Activated CD4-positive, alpha-beta memory T cell treated with anti-CD3 and anti-CD28 coated beads, Interleukin-2, amount 10 ng/mL, durations not matched to agents 7 days and 5 days (primary cell): Measurements from ENCODE around the gene CASP12. TPM values are rescaled to one million over a fixed set of nuclear protein-coding genes. Genes with fewer than 3 reads are reported as not detected.
A peak's percentile ranks its signal among the peaks of the same experiment; 100 is the strongest.

Experiments
- CTCF ChIA-PET: fragments of 350-600 bp; sonication (Branson Sonifier 250); formaldehyde crosslinking; loops from one replicate; lab custom pipeline; 2021; ENCODE audit warnings: antibody characterized with exemption, inconsistent platforms; lab: Charles Lee
- POLR2A ChIA-PET: fragments of 350-600 bp; sonication (Branson Sonifier 250); formaldehyde crosslinking; loops from one replicate; lab custom pipeline; 2021; ENCODE audit warnings: antibody characterized with exemption; lab: Charles Lee
- DNase-seq: peaks from one replicate; pipeline ENCODE4 v3.0.0-alpha.2; 2020
- H3K27ac Mint-ChIP-seq: one replicate; pipeline ENCODE4 v1.8.0; 2021; ENCODE audit warnings: mild to moderate bottlenecking, mixed read lengths
- H3K27me3 Mint-ChIP-seq: one replicate; pipeline ENCODE4 v1.8.0; 2021; ENCODE audit warnings: mixed read lengths
- H3K36me3 Mint-ChIP-seq: one replicate; pipeline ENCODE4 v1.8.0; 2021; ENCODE audit warnings: low read depth, mixed read lengths
- H3K4me1 Mint-ChIP-seq: one replicate; pipeline ENCODE4 v1.8.0; 2021; ENCODE audit warnings: mixed read lengths
- H3K4me3 Mint-ChIP-seq: one replicate; pipeline ENCODE4 v1.8.0; 2021; ENCODE audit warnings: mild to moderate bottlenecking, mixed read lengths
- H3K9me3 Mint-ChIP-seq: one replicate; pipeline ENCODE4 v1.8.0; 2021; ENCODE audit warnings: mixed read lengths
- total RNA-seq, 2 experiments: library from RNA; stranded (reverse); gene quantifications; one replicate each; pipeline ENCODE4 v1.2.3, GENCODE V29; 2021

The CASP12 gene
- total RNA-seq, 2 experiments from 2014 or later, result 0.50 to 0.83 TPM

- POLR2A ChIA-PET, result interaction anchor here (1.6 to 1.8 kb wide), 2 partner anchors 8 to 17 kb away, joined by 5 read pairs; partner anchors contain the start of gene CASP12
These were observed 17.0 kb downstream of the CASP12 start for GRCh38 chr11:104881117-104881794.

DNA sequence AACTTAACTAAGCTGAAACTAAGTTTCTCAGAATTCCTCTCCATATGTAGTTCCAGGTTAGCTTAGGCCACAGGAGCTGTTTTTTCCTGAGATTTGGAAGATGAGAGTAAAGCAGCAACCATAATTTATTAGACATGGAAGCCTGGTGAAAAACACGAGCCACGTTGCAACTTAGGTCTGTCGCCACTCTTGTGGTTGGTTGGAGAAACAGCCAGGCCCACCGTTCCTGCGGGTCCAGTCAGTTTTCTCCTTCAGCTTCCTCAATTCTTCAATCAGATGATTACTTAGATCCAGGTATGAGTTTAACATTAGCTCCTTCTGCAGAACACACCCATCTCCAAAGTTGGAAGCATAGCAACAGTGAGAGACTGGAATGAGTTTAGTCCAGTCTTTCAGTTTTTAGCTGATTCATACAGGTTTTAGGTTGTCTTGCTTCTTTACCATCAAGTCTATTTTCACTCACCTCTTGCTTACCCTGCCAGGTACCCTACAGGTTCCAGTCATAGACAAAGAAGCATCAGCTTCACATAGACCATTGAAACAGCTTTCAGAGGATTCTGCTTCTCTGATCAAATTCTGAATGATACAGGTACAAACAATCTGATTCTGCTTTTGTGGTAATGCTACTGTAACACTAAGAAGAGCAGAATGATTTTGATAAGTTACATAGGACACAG is 18.6 kb downstream of the CASP12 start:
- no peak for DNase-seq
- CTCF ChIA-PET, result interaction anchor here (1.7 kb wide), 1 partner anchor 18 kb away, joined by 5 read pairs; no protein-coding TSS in a partner anchor
- POLR2A ChIA-PET, result interaction anchor here (0.7 to 1.6 kb wide), 2 partner anchors 18 to 81 kb away, joined by 3 to 5 read pairs; partner anchors contain the start of gene CASP12
- Mint-ChIP-seq H3K36me3 (peaks cover 51% of the 10 kb centered on the region), H3K27me3 (no peaks in the 10 kb centered on the region), H3K27ac (no peak overlapping the region), H3K4me3 (no peak overlapping the region), H3K4me1 (peaks cover 36% of the 10 kb centered on the region), H3K9me3 (peaks cover 29% of the 10 kb centered on the region)

More at GRCh38 chr11:104881117-104881794, 17.0 kb downstream of the CASP12 start:
- Mint-ChIP-seq H3K36me3 (peaks cover 40% of the 10 kb centered on the region), H3K9me3 (peaks cover 23% of the 10 kb centered on the region), H3K27me3 (no peaks in the 10 kb centered on the region), H3K4me3 (no peak overlapping the region), H3K4me1 (peaks cover 27% of the 10 kb centered on the region), H3K27ac (no peak overlapping the region)
- no peak for DNase-seq
- CTCF ChIA-PET, result no interaction called here

GRCh38 chr11:104876861-104877431 is 21.3 kb downstream of the CASP12 start:
- H3K27ac Mint-ChIP-seq, result peak overlapping the region; percentile 80
- no peak for DNase-seq
- peaks cover 33% of the 10 kb centered on the region for H3K9me3 Mint-ChIP-seq
- POLR2A ChIA-PET, result interaction anchor here (1.1 to 2.0 kb wide), 4 partner anchors 21 to 40 kb away, joined by 3 to 6 read pairs (median 4); partner anchors contain the start of gene CASP12
- H3K4me3 Mint-ChIP-seq, result peak overlapping the region; percentile 10
- CTCF ChIA-PET, result no interaction called here
- H3K27me3 Mint-ChIP-seq, result no peaks in the 10 kb centered on the region
- H3K36me3 Mint-ChIP-seq, result peaks cover 49% of the 10 kb centered on the region
- peaks cover 34% of the 10 kb centered on the region for H3K4me1 Mint-ChIP-seq

DNA sequence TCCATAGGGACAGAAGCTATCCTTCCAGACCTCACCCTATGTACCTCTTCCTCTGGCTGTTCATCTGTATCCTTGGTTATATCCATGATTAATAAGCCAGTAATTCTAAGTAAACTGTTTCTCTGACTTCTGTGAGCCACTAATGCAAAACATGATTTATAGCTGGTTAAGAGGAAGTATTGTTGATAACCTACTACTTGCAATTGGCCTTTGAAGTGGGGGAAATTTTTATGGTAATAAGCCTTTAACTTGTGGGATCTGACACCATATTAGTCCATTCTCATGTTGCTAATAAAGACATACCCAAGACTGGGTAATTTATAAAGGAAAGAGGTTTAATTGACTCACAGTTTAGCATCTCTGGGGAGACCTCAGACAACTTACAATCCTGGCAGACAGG is 21.9 kb downstream of the CASP12 start:
- peaks cover 33% of the 10 kb centered on the region for H3K9me3 Mint-ChIP-seq
- ChIA-PET CTCF (interaction anchor here (1.2 kb wide), 1 partner anchor 17 kb away, joined by 3 read pairs; no protein-coding TSS in a partner anchor), POLR2A (interaction anchor here (1.1 to 2.0 kb wide), 4 partner anchors 22 to 41 kb away, joined by 3 to 6 read pairs (median 4); partner anchors contain the start of gene CASP12)
- peaks cover 34% of the 10 kb centered on the region for H3K4me1 Mint-ChIP-seq
- H3K27me3 Mint-ChIP-seq, result no peaks in the 10 kb centered on the region
- H3K36me3 Mint-ChIP-seq, result peaks cover 49% of the 10 kb centered on the region
- H3K4me3 Mint-ChIP-seq, result no peak overlapping the region
- no peak for DNase-seq
- peak overlapping the region; percentile 80 for H3K27ac Mint-ChIP-seq

DNA sequence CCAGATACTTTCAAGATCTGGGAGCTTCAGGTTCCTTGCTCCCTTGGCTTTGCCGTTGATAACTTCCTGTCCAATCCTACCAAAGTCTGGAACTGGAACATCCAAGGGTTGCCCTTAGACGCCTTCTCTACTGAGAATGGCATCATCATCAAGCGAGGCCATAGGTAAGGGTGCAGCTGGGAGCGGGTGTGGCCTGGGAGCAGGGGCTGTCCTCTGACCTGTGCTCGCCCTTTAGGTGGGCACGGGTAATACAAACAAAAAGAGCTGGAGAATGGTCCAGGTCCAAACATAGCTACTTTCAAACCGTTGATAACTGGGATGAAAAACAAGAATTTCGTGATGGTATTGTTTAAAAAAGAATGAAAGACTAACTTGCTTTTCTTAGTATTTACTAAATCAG is 25.0 kb downstream of the CASP12 start:
- H3K27me3 Mint-ChIP-seq, result no peaks in the 10 kb centered on the region
- POLR2A ChIA-PET, result interaction anchor here (0.5 to 1.8 kb wide), 3 partner anchors 9 to 431 kb away, joined by 3 to 5 read pairs (median 3); no protein-coding TSS in a partner anchor
- CTCF ChIA-PET, result interaction anchor here (0.6 kb wide), 1 partner anchor 24 kb away, joined by 3 read pairs; no protein-coding TSS in a partner anchor
- no peak overlapping the region for H3K4me3 Mint-ChIP-seq
- no peak overlapping the region for H3K27ac Mint-ChIP-seq
- peaks cover 30% of the 10 kb centered on the region for H3K4me1 Mint-ChIP-seq
- H3K9me3 Mint-ChIP-seq, result peaks cover 20% of the 10 kb centered on the region
- no peak for DNase-seq
- H3K36me3 Mint-ChIP-seq, result peaks cover 27% of the 10 kb centered on the region

- H3K27me3 Mint-ChIP-seq, result no peaks in the 10 kb centered on the region
- H3K36me3 Mint-ChIP-seq, result peaks cover 18% of the 10 kb centered on the region
- DNase-seq, result no peak
- H3K4me3 Mint-ChIP-seq, result no peak overlapping the region
- peaks cover 13% of the 10 kb centered on the region for H3K9me3 Mint-ChIP-seq
- ChIA-PET POLR2A (interaction anchor here (1.4 to 1.8 kb wide), 2 partner anchors 10 to 167 kb away, joined by 3 to 5 read pairs; no protein-coding TSS in a partner anchor), CTCF (no interaction called here)
- no peak overlapping the region for H3K27ac Mint-ChIP-seq
- H3K4me1 Mint-ChIP-seq, result peaks cover 22% of the 10 kb centered on the region
These were observed 25.9 kb downstream of the CASP12 start for GRCh38 chr11:104872393-104872792.

DNA sequence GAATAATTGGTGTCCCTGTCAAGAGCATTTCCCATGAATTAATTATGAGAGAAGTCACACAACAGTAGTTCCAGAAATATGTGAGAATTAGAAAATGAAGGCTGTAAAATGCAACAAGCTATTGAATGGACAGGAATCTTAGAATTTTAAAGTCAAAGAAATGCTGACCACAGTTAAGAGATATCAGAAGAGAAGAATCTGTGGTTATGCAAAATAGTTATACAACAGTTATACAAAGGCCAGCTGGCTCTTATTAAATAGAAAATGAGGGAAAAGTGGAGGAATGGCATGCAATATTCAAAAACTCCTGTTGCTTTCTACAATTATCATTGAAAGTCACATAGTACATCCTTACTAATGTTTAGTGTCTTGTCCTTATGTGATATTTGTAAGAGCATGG is 27.4 kb downstream of the CASP12 start:
- Mint-ChIP-seq H3K4me1 (peaks cover 7% of the 10 kb centered on the region), H3K4me3 (no peak overlapping the region), H3K36me3 (peaks cover 12% of the 10 kb centered on the region), H3K9me3 (peaks cover 15% of the 10 kb centered on the region), H3K27ac (no peak overlapping the region), H3K27me3 (no peaks in the 10 kb centered on the region)
- CTCF ChIA-PET, result no interaction called here
- POLR2A ChIA-PET, result interaction anchor here (0.9 kb wide), 1 partner anchor 45 kb away, joined by 3 read pairs; no protein-coding TSS in a partner anchor
- DNase-seq, result no peak

DNA sequence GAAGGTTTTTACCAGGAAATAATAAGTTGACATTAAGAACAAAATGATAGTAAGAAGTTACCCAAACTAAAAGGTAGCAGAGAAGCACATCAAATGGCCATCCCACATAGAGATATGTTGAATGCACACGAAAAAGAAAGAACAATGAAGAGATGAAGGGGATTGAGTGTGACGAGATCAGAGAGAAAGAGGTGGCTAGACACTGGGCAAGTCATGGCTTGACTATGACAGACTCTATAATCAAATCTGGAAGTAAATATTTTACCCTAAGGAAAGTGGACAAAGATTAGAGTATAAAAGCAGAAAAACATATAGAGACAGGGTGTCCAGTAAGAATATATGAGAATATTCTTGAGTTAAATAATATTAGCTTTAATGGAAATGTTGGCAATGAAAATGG is 31.4 kb downstream of the CASP12 start:
- Mint-ChIP-seq H3K27ac (no peak overlapping the region), H3K4me3 (no peak overlapping the region), H3K27me3 (no peaks in the 10 kb centered on the region), H3K4me1 (no peaks in the 10 kb centered on the region), H3K36me3 (peaks cover 5% of the 10 kb centered on the region), H3K9me3 (peaks cover 14% of the 10 kb centered on the region)
- ChIA-PET CTCF (no interaction called here), POLR2A (no interaction called here)
- no peak for DNase-seq

DNA sequence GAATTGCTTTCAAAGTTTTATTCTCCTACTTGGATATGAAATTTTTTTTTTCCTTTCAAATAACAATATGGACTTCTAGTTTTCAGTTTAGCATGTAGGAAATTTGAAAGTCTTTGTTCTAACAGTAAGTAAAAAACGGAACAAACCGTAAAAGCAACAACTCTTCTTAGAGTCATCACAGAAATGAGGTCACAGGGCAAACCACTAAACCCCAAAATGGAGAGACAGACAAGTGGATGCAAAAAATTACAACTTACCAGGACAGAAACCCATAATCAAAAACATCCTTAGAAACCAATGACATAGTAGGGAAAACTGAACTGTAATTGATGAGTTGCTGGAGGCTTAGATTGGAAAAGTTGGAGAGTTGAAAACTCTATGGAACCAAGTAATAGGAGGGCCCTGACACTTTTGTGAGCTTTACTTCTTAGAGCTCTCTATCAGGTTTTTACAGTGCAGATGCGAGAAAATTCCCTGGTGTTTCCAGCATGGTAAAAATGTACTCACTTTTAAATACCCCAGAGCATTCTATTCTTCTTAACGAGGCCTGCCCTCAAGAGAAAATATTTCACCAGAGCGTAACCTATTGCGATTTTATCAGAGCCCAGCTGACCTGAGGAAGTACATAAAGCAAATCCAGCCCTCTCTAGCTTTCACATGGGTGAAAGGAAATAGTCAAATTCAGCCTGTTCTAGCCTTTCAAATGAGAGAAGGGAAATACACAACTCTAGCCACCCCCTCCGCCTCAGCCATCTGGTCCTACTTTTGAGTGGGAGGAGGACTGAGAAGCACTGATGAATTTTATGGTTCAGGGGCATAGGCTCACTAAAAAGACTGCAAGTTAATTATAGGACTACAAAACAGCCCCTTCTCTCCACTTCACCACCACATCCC is 39.1 kb downstream of the CASP12 start:
- CTCF ChIA-PET, result no interaction called here
- POLR2A ChIA-PET, result interaction anchor here (0.9 to 1.0 kb wide), 2 partner anchors 153 to 242 kb away, joined by 3 read pairs; no protein-coding TSS in a partner anchor
- Mint-ChIP-seq H3K4me1 (peaks cover 14% of the 10 kb centered on the region), H3K36me3 (no peaks in the 10 kb centered on the region), H3K27ac (peak overlapping the region; percentile 29), H3K9me3 (no peaks in the 10 kb centered on the region), H3K4me3 (no peak overlapping the region), H3K27me3 (no peaks in the 10 kb centered on the region)
- DNase-seq, result no peak

- Mint-ChIP-seq H3K27ac (no peak overlapping the region), H3K27me3 (no peaks in the 10 kb centered on the region), H3K9me3 (no peaks in the 10 kb centered on the region), H3K4me1 (peaks cover 14% of the 10 kb centered on the region), H3K36me3 (no peaks in the 10 kb centered on the region), H3K4me3 (no peak overlapping the region)
- ChIA-PET POLR2A (no interaction called here), CTCF (no interaction called here)
- DNase-seq, result no peak
These were observed 41.7 kb downstream of the CASP12 start for GRCh38 chr11:104856607-104857006.

- H3K27ac Mint-ChIP-seq, result no peak overlapping the region
- CTCF ChIA-PET, result no interaction called here
- H3K4me3 Mint-ChIP-seq, result no peak overlapping the region
- no peak for DNase-seq
- H3K36me3 Mint-ChIP-seq, result no peaks in the 10 kb centered on the region
- no peaks in the 10 kb centered on the region for H3K27me3 Mint-ChIP-seq
- no peaks in the 10 kb centered on the region for H3K9me3 Mint-ChIP-seq
- peaks cover 14% of the 10 kb centered on the region for H3K4me1 Mint-ChIP-seq
- POLR2A ChIA-PET, result no interaction called here
These were observed 42.3 kb downstream of the CASP12 start for GRCh38 chr11:104855965-104856364.

DNA sequence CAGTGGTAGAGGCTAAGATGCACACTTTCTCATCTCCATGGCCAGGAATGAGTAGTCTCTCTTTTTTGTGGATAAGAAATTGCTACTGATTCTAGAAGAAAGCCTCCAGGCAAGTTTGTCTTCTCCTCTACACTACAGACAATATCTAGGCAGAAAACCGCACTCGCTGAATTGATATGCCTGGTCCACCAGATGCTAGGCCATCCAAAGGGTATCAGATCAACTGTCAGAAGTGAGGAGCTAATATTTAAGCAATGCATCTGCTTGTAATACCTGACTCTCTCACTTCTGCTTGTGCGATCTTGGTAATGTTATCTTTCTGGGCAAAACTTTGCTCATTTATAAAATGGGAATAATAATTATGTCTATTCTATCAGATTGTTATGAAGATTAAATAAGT is 45.0 kb downstream of the CASP12 start:
- ChIA-PET POLR2A (no interaction called here), CTCF (no interaction called here)
- Mint-ChIP-seq H3K4me1 (peaks cover 1% of the 10 kb centered on the region), H3K9me3 (no peaks in the 10 kb centered on the region), H3K4me3 (no peak overlapping the region), H3K27me3 (no peaks in the 10 kb centered on the region), H3K36me3 (no peaks in the 10 kb centered on the region), H3K27ac (no peak overlapping the region)
- DNase-seq, result no peak
